ENCODE data around the gene NPDC1.
"Not testable (repeated sequence)": the region's sequence is repeated elsewhere in the genome, so short reads cannot be mapped to it uniquely, and the experiment has no call there.

The NPDC1 gene

GRCh38 chr9:137074657-137075274 is 28.8 kb upstream of the NPDC1 start:
- no peak for DNase-seq (ENCODE audit: low read depth)

GRCh38 chr9:137073992-137074399 is 28.0 kb upstream of the NPDC1 start:
- no peak for DNase-seq (ENCODE audit: low read depth)

DNA sequence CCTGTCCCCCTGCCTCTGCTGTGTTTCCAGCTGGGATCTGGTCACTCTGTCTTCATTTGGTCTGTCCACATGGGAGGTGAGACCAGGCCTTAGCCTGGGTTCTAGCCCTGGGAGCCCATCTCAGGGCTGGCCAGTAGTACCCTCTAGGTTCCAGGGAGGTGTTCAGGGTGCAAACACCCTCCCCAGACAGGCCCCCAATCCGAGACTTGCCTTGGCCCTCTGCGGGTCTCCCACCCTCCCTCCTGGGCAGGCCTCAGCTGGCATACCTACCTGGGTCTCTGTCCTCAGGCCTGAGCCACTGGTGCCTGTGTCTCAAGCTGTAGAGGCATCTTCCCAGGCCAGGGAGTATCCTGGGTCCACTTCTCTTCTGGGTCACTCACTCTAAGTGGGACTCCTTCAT is 25.3 kb upstream of the NPDC1 start:
- no peak for DNase-seq (ENCODE audit: low read depth)

- DNase-seq (ENCODE audit: low read depth), result no peak
These were observed 24.9 kb upstream of the NPDC1 start for GRCh38 chr9:137070906-137071275.

- peak; percentile 74 for DNase-seq (ENCODE audit: low read depth)
These were observed 24.4 kb upstream of the NPDC1 start, which contains the start of gene SAPCD2 for GRCh38 chr9:137070201-137070905. Gene SAPCD2, minus strand, starts transcription at chr9:137070557. Its CDS starts 97 bp downstream, at chr9:137070460.

GRCh38 chr9:137069508-137070091 is 23.6 kb upstream of the NPDC1 start:
- DNase-seq (ENCODE audit: low read depth), result no peak

GRCh38 chr9:137068539-137069507 is 22.8 kb upstream of the NPDC1 start:
- DNase-seq (ENCODE audit: low read depth), result no peak

DNA sequence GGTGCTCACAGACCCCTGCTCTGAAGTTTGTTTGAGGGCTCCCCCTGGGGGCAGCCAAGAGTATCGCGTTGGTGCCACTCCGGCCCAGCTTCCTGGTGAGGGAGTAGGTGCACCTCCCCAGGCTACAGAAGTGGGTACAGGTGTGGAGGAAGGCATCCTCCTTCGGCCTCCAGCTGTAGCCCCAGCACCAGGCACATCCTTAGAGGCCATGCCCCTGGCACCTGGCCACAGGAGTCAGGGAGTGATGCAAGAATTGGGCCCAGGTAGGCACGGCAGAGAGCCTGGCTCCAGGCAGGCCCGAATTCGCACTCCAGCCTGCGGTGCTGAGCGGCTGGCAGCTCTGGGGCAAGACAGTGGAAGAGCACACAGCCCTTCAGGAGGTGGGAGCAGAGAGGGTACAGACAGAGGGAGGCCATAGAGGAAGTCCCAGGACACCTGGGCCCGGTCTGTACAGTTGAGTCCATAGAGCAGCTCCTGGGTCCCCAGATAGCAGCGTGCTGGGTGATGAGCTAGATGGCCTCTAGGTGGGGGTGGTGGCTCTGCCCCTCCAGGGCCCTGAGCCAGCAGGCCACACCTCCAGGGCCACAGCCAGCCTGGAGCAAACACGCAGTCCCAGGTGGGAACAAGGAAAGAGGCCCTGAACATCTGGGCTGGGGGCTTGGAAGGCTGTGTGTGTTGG is 22.0 kb upstream of the NPDC1 start:
- DNase-seq (ENCODE audit: low read depth), result peak; percentile 77

GRCh38 chr9:137066096-137066861 is 20.3 kb upstream of the NPDC1 start:
- DNase-seq (ENCODE audit: low read depth), result no peak

- no peak for DNase-seq (ENCODE audit: low read depth)
These were observed 19.5 kb upstream of the NPDC1 start for GRCh38 chr9:137065336-137065967.

DNA sequence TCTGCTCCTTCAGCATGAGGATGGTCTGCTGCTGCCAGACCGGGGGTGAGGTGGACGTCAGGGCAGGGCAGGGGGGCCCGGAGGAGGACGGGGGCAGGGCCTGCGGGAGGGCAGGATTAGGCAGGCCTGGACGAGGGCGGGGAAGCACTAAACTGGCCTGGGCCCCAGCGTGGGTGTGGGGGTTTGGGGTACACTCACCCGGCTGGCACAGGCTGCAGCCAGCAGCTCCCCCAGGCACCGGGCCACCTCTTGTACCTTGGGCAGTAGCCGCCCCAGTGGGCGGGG is 18.8 kb upstream of the NPDC1 start:
- no peak for DNase-seq (ENCODE audit: low read depth)

- DNase-seq (ENCODE audit: low read depth), result no peak
These were observed 18.3 kb upstream of the NPDC1 start for GRCh38 chr9:137064027-137064879.

DNA sequence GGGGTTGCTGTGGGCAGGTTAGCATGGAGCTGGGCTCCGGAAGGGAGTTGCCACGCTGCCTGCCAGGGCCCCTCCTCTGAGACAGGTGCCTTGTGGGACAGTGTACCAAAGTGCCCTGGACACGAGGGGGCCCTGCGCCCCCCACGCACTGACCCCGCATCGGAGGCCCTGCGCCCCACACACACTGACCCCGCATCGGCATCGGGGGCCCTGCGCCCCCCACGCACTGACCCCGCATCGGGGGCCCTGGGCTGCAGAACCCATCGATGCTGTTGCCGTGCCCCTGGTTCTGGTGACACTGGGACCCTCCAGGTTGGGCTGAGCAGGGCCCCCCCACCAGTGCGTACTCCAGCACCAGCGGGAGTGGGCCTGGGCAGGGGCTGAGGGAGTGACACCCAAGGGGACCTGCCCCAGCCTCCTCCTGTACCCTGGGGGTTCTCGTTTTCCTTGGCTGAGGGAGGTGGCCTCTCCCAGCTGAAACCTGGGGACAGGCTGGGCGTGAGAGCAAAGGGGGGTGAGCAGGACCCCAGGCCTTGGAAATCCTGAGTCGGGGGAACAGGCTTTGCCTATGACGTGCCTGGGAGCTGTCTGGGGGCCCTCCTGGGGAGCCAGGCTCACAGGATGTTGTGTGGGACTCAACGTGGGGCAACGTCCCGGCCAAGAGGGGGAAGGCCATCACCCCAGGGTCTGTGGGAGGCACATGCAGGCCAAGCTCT is 17.5 kb upstream of the NPDC1 start:
- DNase-seq (ENCODE audit: low read depth), result no peak

DNA sequence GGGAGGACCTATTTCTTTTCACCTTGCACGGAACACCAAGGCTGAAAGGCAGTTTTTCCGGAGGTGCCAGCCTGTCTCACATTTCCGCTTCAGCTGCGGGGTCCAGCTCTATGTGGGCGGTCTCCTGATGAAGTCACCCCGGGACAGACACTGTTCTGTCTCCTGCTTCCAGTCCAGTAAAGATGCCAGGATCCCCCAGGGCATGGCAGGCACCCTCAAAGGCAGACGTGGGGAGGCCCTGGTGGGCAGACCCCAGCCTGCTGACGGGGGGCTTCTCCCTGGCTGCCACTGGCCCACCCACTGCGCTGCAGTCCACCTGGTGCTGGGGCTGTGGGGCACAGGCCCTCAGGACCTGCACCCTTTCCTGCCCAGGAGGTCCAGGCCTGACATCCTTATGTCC is 16.8 kb upstream of the NPDC1 start:
- not testable (repeated sequence) for DNase-seq (ENCODE audit: low read depth)

GRCh38 chr9:137062384-137062783 is 16.4 kb upstream of the NPDC1 start:
- no peak for DNase-seq (ENCODE audit: low read depth)

- DNase-seq (ENCODE audit: low read depth), result no peak
These were observed 12.7 kb upstream of the NPDC1 start for GRCh38 chr9:137058521-137059234.

DNA sequence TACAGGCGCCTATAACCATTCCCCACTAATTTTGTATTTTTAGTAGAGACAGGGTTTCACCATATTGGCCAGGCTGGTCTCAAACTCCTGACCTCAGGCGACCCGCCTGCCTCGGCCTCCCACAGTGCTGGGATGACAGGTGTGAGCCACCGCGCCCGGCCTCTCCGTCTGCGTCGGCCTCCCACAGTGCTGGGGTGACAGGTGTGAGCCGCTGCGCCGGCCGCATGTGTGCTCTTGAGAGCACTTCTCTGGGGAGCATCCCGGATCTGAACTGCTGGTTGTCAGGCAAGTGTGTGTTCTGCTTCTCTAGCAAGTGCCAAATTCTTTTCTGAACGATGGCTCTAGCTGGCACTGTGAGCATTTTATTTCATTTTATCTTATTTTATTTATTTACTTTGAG is 11.6 kb upstream of the NPDC1 start:
- no peak for DNase-seq (ENCODE audit: low read depth)

- DNase-seq (ENCODE audit: low read depth), result no peak
These were observed 10.9 kb upstream of the NPDC1 start for GRCh38 chr9:137056739-137057415.

Measured in T follicular helper cell (primary cell).